A549 (cell line): Measurements from ENCODE around the gene ZNF292. TPM values are rescaled to one million over a fixed set of nuclear protein-coding genes. Genes with fewer than 3 reads are reported as not detected.
"Not testable (repeated sequence)": the region's sequence is repeated elsewhere in the genome, so short reads cannot be mapped to it uniquely, and the experiment has no call there.

Source experiments
- ATAC-seq, 2 experiments: fragments of 200-7000 bp in 1 of 2; fragments of >200 bp in 1 of 2; cut with Nextera tagmentation in 1 of 2; cut with Tn5 transposase in 1 of 2; 3 replicates each; pipeline versions ENCODE4 v1.8.0 to v1.9.1; 2018 to 2020; ENCODE audit warnings: mild to moderate bottlenecking in 1 of 2, moderate library complexity in 1 of 2
- CTCF ChIA-PET: fragments of 300-600 bp; sonication (Branson Sonifier 250); formaldehyde crosslinking; extraction: SDS; loops from one replicate; lab custom pipeline; 2021; ENCODE audit warnings: antibody characterized with exemption, inconsistent platforms; lab: Yijun Ruan, JAX
- POLR2A ChIA-PET: fragments of 350-600 bp; formaldehyde crosslinking; extraction: SDS; loops from one replicate; lab custom pipeline; 2021; ENCODE audit warnings: antibody characterized with exemption, inconsistent platforms; lab: Yijun Ruan, JAX
- DNase-seq, 2 experiments: peaks; one replicate each; pipeline versions ENCODE4 v3.0.0 to v3.0.0-alpha.2; 2011 to 2016; ENCODE audit warnings: low read depth in 1 of 2, low spot score in 1 of 2
- FAIRE-seq: peaks from 2 replicates; lab custom pipeline; 2011; peaks lifted over from hg19 to GRCh38; lab: Jason Lieb, UNC
- H3K27ac ChIP-seq, 2 experiments: fragments of >200 bp; sonication (Bioruptor Twin); formaldehyde crosslinking; 3 replicates each; pipeline ENCODE4 v1.5.1; 2016 to 2017
- H3K4me1 ChIP-seq: fragments of >200 bp; sonication (Bioruptor Twin); formaldehyde crosslinking; 3 replicates; pipeline ENCODE4 v1.6.1; 2016
- H3K4me2 ChIP-seq: fragments of >200 bp; sonication (Bioruptor Twin); formaldehyde crosslinking; 3 replicates; pipeline ENCODE4 v1.6.1; 2016
- H3K4me3 ChIP-seq: fragments of >200 bp; sonication (Bioruptor Twin); formaldehyde crosslinking; 3 replicates; pipeline ENCODE4 v1.5.1; 2016
- H3K9me3 ChIP-seq: fragments of >200 bp; sonication (Bioruptor Twin); formaldehyde crosslinking; 3 replicates; pipeline ENCODE4 v1.6.1; 2016
- CBX2 ChIP-seq: fragments of 200-600 bp; sonication (generic); IDR thresholded peaks from 2 replicates; pipeline ENCODE4 v1.6.1; 2016; ENCODE audit warnings: low read depth, mild to moderate bottlenecking, borderline replicate concordance
- CEBPB ChIP-seq, 2 experiments: fragments of >200 bp in 1 of 2; sonication (Bioruptor Twin) in 1 of 2; formaldehyde crosslinking in 1 of 2; IDR thresholded peaks; 2 replicates each; pipeline ENCODE4 v1.6.1; 2012 to 2016
- EHF ChIP-seq: fragments of 250-450 bp; sonication (Bioruptor Pico); IDR thresholded peaks from 2 replicates; pipeline ENCODE4 v1.5.0; 2020; ENCODE audit warnings: mild to moderate bottlenecking
- ESRRA ChIP-seq: fragments of 150-350 bp; IDR thresholded peaks from 2 replicates; pipeline ENCODE4 v1.6.1; 2014; ENCODE audit warnings: mild to moderate bottlenecking, low read length, borderline replicate concordance
- FOXS1 ChIP-seq: fragments of 250-450 bp; sonication (Bioruptor Pico); IDR thresholded peaks from 2 replicates; pipeline ENCODE4 v1.5.0; 2020; ENCODE audit warnings: mild to moderate bottlenecking, moderate library complexity
- GATA3 ChIP-seq: IDR thresholded peaks from 2 replicates; pipeline ENCODE4 v1.6.1; 2012; ENCODE audit warnings: borderline replicate concordance
- HOXA7 ChIP-seq: fragments of 250-450 bp; sonication (Bioruptor Pico); IDR thresholded peaks from 2 replicates; pipeline ENCODE4 v1.5.0; 2020; ENCODE audit warnings: mild to moderate bottlenecking, moderate library complexity
- KDM1A ChIP-seq: fragments of 200-600 bp; sonication (generic); IDR thresholded peaks from 2 replicates; pipeline ENCODE4 v1.6.1; 2016; ENCODE audit warnings: low read depth, mild to moderate bottlenecking
- KDM5A ChIP-seq: fragments of 200-600 bp; sonication (generic); IDR thresholded peaks from 2 replicates; pipeline ENCODE4 v1.6.1; 2016; ENCODE audit warnings: antibody characterized with exemption, mild to moderate bottlenecking
- MAFK ChIP-seq: fragments of 450-650 bp; IDR thresholded peaks from 2 replicates; pipeline ENCODE4 v1.6.1; 2014; ENCODE audit not compliant: partially characterized antibody
- NPAS2 ChIP-seq: fragments of 250-450 bp; sonication (Bioruptor Pico); IDR thresholded peaks from 2 replicates; pipeline ENCODE4 v1.8.0; 2022; ENCODE audit warnings: mild to moderate bottlenecking, moderate library complexity, borderline replicate concordance
- PHF8 ChIP-seq: fragments of 200-600 bp; sonication (generic); IDR thresholded peaks from 2 replicates; pipeline ENCODE4 v1.6.1; 2016; ENCODE audit warnings: low read depth, mild to moderate bottlenecking, antibody characterized with exemption, moderate library complexity, borderline replicate concordance
- POLR2A ChIP-seq: IDR thresholded peaks from 2 replicates; pipeline ENCODE4 v1.6.1; 2012; ENCODE audit warnings: mild to moderate bottlenecking, low read length
- RAD21 ChIP-seq, 2 experiments: fragments of >200 bp in 1 of 2; sonication (Bioruptor Twin) in 1 of 2; formaldehyde crosslinking in 1 of 2; IDR thresholded peaks in 1 of 2; conservative IDR thresholded peaks in 1 of 2; 2 replicates in 1 of 2; 3 replicates in 1 of 2; pipeline ENCODE4 v1.6.1; 2012 to 2018; ENCODE audit warnings: inconsistent platforms in 1 of 2
- RFX5 ChIP-seq: fragments of 450-650 bp; IDR thresholded peaks from 2 replicates; pipeline ENCODE4 v1.7.1; 2014; ENCODE audit warnings: antibody characterized with exemption, mild to moderate bottlenecking, moderate library complexity
- TFCP2L1 ChIP-seq: fragments of 250-450 bp; sonication (Bioruptor Pico); IDR thresholded peaks from 2 replicates; pipeline ENCODE4 v1.5.0; 2021; ENCODE audit warnings: mild to moderate bottlenecking
- USF2 ChIP-seq: fragments of 450-650 bp; IDR thresholded peaks from 2 replicates; pipeline ENCODE4 v1.6.1; 2014; ENCODE audit warnings: antibody characterized with exemption
- ZFP36 ChIP-seq: fragments of 450-650 bp; IDR thresholded peaks from 2 replicates; pipeline ENCODE4 v1.6.1; 2014; ENCODE audit warnings: borderline replicate concordance; ENCODE audit not compliant: partially characterized antibody
- ZNF302 ChIP-seq: fragments of 250-450 bp; sonication (Bioruptor Pico); IDR thresholded peaks from 2 replicates; pipeline ENCODE4 v1.9.0; 2021; ENCODE audit warnings: inconsistent platforms, mild to moderate bottlenecking, moderate library complexity
- ZSCAN20 ChIP-seq: fragments of 250-450 bp; sonication (Bioruptor Pico); IDR thresholded peaks from 2 replicates; pipeline ENCODE4 v1.8.0; 2022; ENCODE audit warnings: mild to moderate bottlenecking, moderate library complexity
- WGBS: methylation state at CpG from one replicate; pipeline ENCODE4 v1.1.6; 2017; ENCODE audit errors: missing lambda C conversion rate; 5-methylcytosine and 5-hydroxymethylcytosine counted together
- polyA plus RNA-seq, 4 experiments: library from polyadenylated mRNA; depleted of rRNA in 3 of 4; stranded (reverse); fragments of >200 nt; fragmentation: RNase III in 1 of 4; extraction: RNeasy Plus Mini Kit Qiagen cat#74134 plus additional on column Dnase treatment in 1 of 4; gene quantifications; 2 replicates in 3 of 4; 3 replicates in 1 of 4; pipeline ENCODE4 v1.2.3, GENCODE V29; 2011 to 2017
- TF ChIP-seq, protein P1 (sequence below): fragments of 150-350 bp; IDR thresholded peaks from 2 replicates; pipeline ENCODE4 v1.6.1; 2014; ENCODE audit warnings: low read depth, mild to moderate bottlenecking, low read length

The ZNF292 gene
- polyA plus RNA-seq, 2 of the 4 experiments (the other 2 are of a cell fraction): 2.5 to 7.5 TPM

DNA sequence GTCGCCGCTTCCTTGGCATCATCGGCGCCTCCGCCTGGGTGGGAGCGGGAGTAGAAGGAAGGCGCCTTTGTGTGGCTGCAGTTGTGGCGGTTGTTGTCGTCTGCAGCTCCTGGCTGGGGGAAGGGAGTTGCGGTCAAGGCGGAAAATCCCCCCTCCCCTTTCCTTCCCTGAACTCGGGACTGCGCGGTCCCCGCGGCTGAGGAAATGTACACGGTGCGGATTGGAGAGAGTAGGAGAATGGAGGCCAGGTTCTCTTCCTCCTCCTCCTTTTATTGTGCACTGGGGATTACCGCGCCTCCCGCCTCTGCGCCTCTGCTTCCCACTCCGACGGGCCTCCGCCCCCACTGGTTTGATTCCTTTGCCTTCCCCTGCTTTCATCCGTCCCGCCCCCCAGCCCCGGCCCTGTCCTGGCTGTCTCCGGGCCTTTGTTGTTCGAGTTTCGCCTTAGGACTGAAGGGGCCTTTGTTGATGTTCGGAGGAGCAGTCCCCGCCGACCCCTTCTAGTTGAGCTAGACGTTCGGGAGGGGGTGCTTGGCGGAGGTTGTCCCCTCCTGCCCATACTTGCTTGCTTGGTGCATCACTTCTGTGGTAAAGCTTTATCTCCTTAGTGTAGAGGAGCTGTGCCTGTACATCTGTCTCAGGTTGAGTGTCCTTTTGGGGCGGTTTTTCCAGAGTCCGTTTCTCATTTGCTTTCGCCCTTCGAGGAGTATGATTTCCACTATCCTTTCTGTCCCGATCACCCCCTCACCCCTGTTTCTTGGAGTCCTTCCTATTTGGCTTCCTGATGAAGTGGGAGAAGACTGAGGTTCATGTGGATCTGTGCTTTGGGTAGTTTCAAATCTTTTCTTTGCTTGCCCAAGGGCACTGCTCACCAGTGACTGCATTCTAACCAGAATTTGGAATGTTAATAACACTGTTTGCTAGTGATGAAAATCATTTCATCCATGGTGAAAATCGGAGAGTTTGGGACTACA is 764 bp downstream of the ZNF292 start:
- POLR2A ChIA-PET: interaction anchor here (0.8 kb wide), 1 partner anchor 88 kb away, joined by 3 read pairs; no protein-coding TSS in a partner anchor
- DNase-seq (peak; percentile 3 to 32), ATAC-seq (peak; percentile 47 to 57), FAIRE-seq (no peak)
- H3K4me2 ChIP-seq: peak overlapping the region; percentile 98
- H3K4me3 ChIP-seq: peak overlapping the region; percentile 97
- H3K4me1 ChIP-seq: peaks cover 9% of the 10 kb centered on the region; the same call in 2 of the 3 replicates
- no peaks in the 10 kb centered on the region for H3K9me3 ChIP-seq
- TF ChIP-seq PHF8 (0 out of 2 replicates have a peak, but pooled peaks have one; percentile 6), KDM5A (peak; percentile 60; the same call in 1 of the 2 replicates), HOXA7 (CRISPR knock-in tag) (no peak), ZNF302 (no peak)
- H3K27ac ChIP-seq: peak overlapping the region; percentile 73 to 96
- 6% methylated on average over 28 of the region's 43 CpGs for WGBS
- CTCF ChIA-PET: interaction anchor here (1.0 to 1.7 kb wide), 4 partner anchors 10 to 89 kb away, joined by 3 to 5 read pairs (median 3); no protein-coding TSS in a partner anchor

DNA sequence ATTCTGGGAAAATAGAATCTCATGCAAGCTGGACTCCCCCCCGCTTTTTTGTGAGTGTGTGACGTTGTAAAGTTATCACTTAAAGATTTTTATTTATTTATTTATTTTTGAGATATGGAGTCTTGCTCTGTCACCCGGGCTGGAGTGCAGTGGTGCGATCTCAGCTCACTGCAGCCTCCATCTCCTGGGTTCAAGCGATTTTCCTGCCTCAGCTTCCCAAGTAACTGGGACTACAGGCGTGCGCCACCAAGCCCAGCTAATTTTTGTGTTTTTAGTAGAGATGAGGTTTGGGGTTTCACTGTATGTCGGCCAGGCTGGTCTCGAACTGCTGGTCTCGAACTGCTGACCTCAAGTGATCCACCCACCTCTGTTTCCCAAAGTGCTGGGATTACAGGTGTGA is 2.2 kb downstream of the ZNF292 start:
- H3K9me3 ChIP-seq, FAIRE-seq, H3K27ac ChIP-seq, DNase-seq, ATAC-seq, POLR2A ChIA-PET, H3K4me3 ChIP-seq, H3K4me1 ChIP-seq: not testable (repeated sequence)
- CTCF ChIA-PET: interaction anchor here (1.7 kb wide), 1 partner anchor 19 kb away, joined by 5 read pairs; no protein-coding TSS in a partner anchor
- WGBS: 89% methylated on average over 8 of the region's 10 CpGs
- peak overlapping the region; percentile 98; the same call in 2 of the 3 replicates for H3K4me2 ChIP-seq

DNA sequence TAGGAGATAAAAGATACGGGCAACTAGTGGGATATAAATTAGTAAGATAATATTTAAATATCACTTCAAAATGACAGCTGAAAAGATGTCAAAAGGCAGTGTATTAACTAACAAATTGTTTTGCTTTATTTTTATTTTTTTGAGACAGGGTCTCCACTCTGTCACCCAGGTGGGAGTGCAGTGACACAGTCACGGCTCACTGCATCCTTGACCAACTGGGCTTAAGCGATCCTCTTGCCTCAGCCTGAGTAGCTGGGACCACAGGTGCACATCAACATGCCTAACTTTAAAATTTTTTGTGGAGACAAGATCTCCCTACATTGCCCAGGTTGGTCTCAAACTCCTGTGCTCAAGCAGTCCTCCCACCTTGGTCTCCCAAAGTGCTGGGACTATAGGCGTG is 5.9 kb downstream of the ZNF292 start:
- FAIRE-seq (no peak), ATAC-seq (no peak), DNase-seq (no peak)
- 86% methylated on average over 4 of the region's 4 CpGs for WGBS
- ChIA-PET POLR2A (no interaction called here), CTCF (no interaction called here)
- H3K4me3 ChIP-seq: no peak overlapping the region
- H3K4me2 ChIP-seq: no peak overlapping the region
- no peak for TF ChIP-seq USF2
- TF ChIP-seq, protein P1, sequence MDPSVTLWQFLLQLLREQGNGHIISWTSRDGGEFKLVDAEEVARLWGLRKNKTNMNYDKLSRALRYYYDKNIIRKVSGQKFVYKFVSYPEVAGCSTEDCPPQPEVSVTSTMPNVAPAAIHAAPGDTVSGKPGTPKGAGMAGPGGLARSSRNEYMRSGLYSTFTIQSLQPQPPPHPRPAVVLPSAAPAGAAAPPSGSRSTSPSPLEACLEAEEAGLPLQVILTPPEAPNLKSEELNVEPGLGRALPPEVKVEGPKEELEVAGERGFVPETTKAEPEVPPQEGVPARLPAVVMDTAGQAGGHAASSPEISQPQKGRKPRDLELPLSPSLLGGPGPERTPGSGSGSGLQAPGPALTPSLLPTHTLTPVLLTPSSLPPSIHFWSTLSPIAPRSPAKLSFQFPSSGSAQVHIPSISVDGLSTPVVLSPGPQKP: no peak
- TF ChIP-seq KDM5A: no peak
- no peak for TF ChIP-seq ZFP36
- no peaks in the 10 kb centered on the region for H3K4me1 ChIP-seq
- no peaks in the 10 kb centered on the region for H3K9me3 ChIP-seq
- no peak overlapping the region for H3K27ac ChIP-seq

DNA sequence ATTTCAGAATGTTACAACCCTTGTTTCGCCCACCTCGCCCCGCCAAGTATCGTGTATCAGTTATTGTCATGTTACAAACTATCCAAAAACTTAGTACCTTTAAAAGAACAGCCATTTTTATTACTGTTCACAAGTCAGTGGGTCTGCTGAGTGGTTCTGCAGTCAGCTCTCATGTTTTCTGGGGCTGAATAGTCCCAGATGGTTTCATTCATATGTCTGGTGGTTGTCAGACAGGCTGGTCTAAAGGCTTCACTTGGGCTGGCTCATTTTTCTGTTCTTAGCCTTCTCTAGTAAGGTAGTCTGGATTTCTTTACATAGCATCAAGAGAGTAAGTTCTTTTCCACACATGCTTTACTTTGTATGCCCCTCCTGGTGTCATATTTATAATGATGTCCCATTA is 8.6 kb downstream of the ZNF292 start:
- TF ChIP-seq EHF (CRISPR knock-in tag): no peak
- no peak for TF ChIP-seq TFCP2L1 (CRISPR knock-in tag)
- no peak for TF ChIP-seq ESRRA
- CTCF ChIA-PET: no interaction called here
- DNase-seq: no peak
- FAIRE-seq: no peak
- no peak overlapping the region for H3K4me2 ChIP-seq
- POLR2A ChIA-PET: no interaction called here
- WGBS: 94% methylated on average over 4 of the region's 4 CpGs
- no peak overlapping the region for H3K4me3 ChIP-seq
- no peak overlapping the region for H3K27ac ChIP-seq
- H3K4me1 ChIP-seq: no peaks in the 10 kb centered on the region
- ATAC-seq: no peak
- no peaks in the 10 kb centered on the region for H3K9me3 ChIP-seq

DNA sequence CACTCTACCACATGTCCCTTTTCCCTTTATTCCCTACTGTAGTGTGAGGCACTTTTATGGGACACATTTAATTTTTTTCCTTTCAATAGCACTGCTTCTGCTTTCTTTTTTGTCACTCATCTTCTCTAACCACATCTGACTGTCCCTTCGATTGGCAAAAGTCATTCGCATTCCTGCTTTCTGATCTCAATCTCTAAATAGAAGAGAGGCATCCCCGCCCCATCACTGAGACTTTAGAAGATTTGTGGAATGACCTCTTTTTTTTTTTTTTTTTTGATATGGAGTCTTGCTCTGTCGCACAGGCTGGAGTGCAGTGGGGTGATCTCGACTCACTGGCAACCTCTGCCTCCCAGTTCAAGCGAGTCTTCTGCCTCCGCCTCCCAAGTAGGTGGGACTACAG is 9.1 kb downstream of the ZNF292 start:
- DNase-seq: no peak
- FAIRE-seq: no peak
- 89% methylated on average over 7 of the region's 7 CpGs for WGBS
- TF ChIP-seq ZFP36 (no peak), FOXS1 (CRISPR knock-in tag) (no peak), CEBPB (IDR thresholded peaks at IDR 0.05) (no peak), KDM5A (no peak), GATA3 (no peak), ZSCAN20 (CRISPR knock-in tag) (no peak), CBX2 (no peak), HOXA7 (CRISPR knock-in tag) (no peak), POLR2A (no peak), NPAS2 (CRISPR knock-in tag) (no peak), USF2 (no peak), EHF (CRISPR knock-in tag) (no peak), MAFK (no peak), KDM1A (no peak), RFX5 (no peak), RAD21 (conservative IDR thresholded peaks at IDR 0.05 in 1 of 2, IDR thresholded peaks at IDR 0.05 in 1 of 2) (no peak)

More for the DNA sequence above, 9.1 kb downstream of the ZNF292 start:
- Histone ChIP-seq H3K4me3 (no peak overlapping the region), H3K4me2 (no peak overlapping the region), H3K9me3 (no peaks in the 10 kb centered on the region), H3K27ac (no peak overlapping the region), H3K4me1 (no peaks in the 10 kb centered on the region)
- ChIA-PET CTCF (no interaction called here), POLR2A (no interaction called here)
- ATAC-seq: no peak
